NCI-H526 treated with DMSO at 0.1 percent for 48 hours (cell line): ENCODE data around the gene ZBTB2.
A peak's percentile ranks its signal among the peaks of the same experiment; 100 is the strongest.
"Not testable (repeated sequence)": the region's sequence is repeated elsewhere in the genome, so short reads cannot be mapped to it uniquely, and the experiment has no call there.

Experiments
- DNase-seq: peaks from one replicate; lab custom pipeline; 2025; lab: John Stamatoyannopoulos, UW

The ZBTB2 gene

GRCh38 chr6:151370509-151371078 lies 20.8 kb downstream of the ZBTB2 start:
- no peak for DNase-seq

- DNase-seq, result no peak
These were observed 26.1 kb downstream of the ZBTB2 start for GRCh38 chr6:151365233-151365632.

- no peak for DNase-seq
These were observed 31.9 kb downstream of the ZBTB2 start for GRCh38 chr6:151359486-151359885.

GRCh38 chr6:151358475-151358874 lies 32.9 kb downstream of the ZBTB2 start:
- no peak for DNase-seq

- no peak for DNase-seq
These were observed 33.5 kb downstream of the ZBTB2 start for GRCh38 chr6:151357758-151358436.

- not testable (repeated sequence) for DNase-seq
These were observed 34.4 kb downstream of the ZBTB2 start for GRCh38 chr6:151356983-151357382.

- no peak for DNase-seq
These were observed 37.6 kb downstream of the ZBTB2 start for GRCh38 chr6:151353795-151354194.

GRCh38 chr6:151352410-151353396 lies 38.7 kb downstream of the ZBTB2 start:
- no peak for DNase-seq

- DNase-seq, result no peak
These were observed 39.6 kb downstream of the ZBTB2 start for GRCh38 chr6:151351731-151352130.

GRCh38 chr6:151351146-151351700 lies 40.1 kb downstream of the ZBTB2 start:
- no peak for DNase-seq

GRCh38 chr6:151350442-151351145 lies 40.8 kb downstream of the ZBTB2 start:
- DNase-seq, result no peak

- peak; percentile 91 for DNase-seq
These were observed 41.6 kb downstream of the ZBTB2 start for GRCh38 chr6:151349651-151350270.

- not testable (repeated sequence) for DNase-seq
These were observed 48.6 kb downstream of the ZBTB2 start for GRCh38 chr6:151342750-151343149.

- DNase-seq, result no peak
These were observed 49.7 kb downstream of the ZBTB2 start for GRCh38 chr6:151341476-151342195.

GRCh38 chr6:151340219-151340978 lies 51.0 kb downstream of the ZBTB2 start:
- no peak for DNase-seq

- DNase-seq, result no peak
These were observed 52.0 kb downstream of the ZBTB2 start for GRCh38 chr6:151339369-151339768.

- no peak for DNase-seq
These were observed 52.6 kb downstream of the ZBTB2 start for GRCh38 chr6:151338651-151339200.

- DNase-seq, result no peak
These were observed 55.4 kb downstream of the ZBTB2 start for GRCh38 chr6:151335930-151336329.

GRCh38 chr6:151330130-151330696 lies 61.1 kb downstream of the ZBTB2 start:
- DNase-seq, result no peak
